Activated T-cell treated with anti-CD3 and anti-CD28 coated beads, Interleukin-2, amount 50 U/mL, for 1 hour (primary cell): ENCODE measurements around the gene TRNP1.
"Not testable (repeated sequence)": the region's sequence is repeated elsewhere in the genome, so short reads cannot be mapped to it uniquely, and the experiment has no call there.

Experiments used
- DNase-seq: peaks from one replicate; pipeline ENCODE4 v3.0.0-alpha.2; 2020

Gene TRNP1, protein sequence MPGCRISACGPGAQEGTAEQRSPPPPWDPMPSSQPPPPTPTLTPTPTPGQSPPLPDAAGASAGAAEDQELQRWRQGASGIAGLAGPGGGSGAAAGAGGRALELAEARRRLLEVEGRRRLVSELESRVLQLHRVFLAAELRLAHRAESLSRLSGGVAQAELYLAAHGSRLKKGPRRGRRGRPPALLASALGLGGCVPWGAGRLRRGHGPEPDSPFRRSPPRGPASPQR

GRCh38 chr1:26993237-26994019 lies at the start of gene TRNP1:
TSS of gene TRNP1 (plus strand) at chr1:26993692. CDS start at chr1:26993787, 95 bp downstream.
- DNase-seq, result peak; percentile 75

DNA sequence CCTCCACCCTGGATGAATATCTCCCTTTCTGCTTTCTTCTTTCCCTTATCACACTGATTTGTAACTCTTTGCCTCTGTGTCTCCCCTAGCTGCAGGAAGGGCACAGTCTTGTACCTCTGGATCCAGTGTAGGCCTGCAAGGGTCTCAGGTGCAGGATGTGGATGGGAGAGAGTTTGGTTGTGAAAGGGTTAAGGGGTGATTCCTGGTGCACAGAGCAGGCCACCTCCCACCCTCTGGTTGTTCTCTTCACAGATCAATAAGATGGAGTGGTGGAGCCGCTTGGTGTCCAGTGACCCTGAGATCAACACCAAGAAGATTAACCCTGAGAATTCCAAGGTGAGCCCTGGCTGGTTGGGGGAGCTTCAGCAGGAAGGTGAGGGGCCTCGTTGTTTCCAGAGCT lies 48.4 kb upstream of the TRNP1 start:
- DNase-seq, result no peak

DNA sequence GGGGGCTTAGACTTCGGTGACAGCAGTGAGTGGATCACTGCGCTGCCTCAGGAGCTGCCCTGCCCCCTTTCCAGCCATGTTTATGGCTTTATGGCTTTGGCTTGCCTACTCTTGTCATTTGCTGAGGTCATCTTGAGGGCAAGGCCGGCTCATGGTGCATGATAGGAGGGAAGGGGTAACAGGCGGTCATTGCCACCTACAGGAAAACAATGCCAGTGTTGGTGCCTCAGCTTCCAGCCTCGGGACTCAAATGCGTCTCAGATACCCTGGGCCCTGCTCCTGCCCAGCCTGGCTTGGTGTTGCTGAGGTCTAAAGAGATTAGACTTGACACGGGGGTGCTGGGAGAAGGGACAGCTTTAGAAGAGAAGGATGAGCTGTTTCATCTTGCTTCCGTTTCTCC lies 47.8 kb upstream of the TRNP1 start:
- DNase-seq, result no peak

DNA sequence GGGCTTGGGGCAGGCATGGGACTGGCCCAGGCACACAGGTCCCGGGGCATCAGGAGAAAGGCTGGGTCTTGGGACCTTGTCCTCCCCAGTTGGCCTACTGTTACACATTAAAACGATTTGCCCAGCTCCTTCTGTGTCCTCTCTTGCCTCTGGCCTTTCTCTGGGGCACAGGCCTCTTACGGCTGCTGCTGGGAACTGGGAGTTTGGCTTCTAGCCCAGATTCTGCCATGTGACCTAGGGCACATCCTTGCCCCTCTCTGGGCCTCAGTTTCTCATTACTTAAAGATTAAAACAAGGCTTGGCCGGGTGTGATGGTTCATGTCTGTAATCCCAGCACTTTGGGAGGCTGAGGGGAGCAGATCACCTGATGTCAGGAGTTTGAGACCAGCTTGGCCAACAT lies 47.2 kb upstream of the TRNP1 start:
- no peak for DNase-seq

- DNase-seq, result not testable (repeated sequence)
These were observed 44.8 kb upstream of the TRNP1 start for GRCh38 chr1:26948725-26949057.

DNA sequence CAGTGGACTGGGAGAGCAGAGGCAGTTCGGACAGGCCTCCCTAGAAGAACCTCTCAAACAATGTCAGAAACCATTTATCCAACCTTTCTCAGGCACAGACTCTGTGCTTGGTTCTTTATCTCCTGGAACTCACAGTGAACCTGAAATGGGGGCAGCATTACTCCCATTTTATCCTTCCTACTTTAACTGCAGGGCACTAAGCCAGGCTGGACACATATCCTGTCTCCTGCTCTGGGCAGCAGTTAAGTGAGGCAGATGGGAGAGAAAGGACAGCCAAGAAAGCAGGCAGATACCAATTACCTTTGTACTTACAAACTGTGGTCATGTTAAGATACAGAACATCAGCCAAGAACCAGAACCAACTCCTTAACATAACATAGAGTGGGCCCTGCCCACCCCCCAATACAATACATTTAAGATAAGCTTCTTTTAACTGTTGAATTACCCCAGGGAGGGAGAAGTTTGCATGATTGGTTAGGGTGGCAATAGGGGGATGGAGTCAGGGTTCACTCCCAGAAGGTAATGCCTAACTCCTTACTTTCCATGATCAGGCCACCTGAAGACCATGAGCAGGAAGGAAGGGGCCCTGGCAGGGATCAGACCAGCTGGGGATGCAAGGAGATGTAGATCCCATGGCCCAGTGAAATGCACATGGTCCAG lies 44.1 kb upstream of the TRNP1 start:
- DNase-seq, result no peak

DNA sequence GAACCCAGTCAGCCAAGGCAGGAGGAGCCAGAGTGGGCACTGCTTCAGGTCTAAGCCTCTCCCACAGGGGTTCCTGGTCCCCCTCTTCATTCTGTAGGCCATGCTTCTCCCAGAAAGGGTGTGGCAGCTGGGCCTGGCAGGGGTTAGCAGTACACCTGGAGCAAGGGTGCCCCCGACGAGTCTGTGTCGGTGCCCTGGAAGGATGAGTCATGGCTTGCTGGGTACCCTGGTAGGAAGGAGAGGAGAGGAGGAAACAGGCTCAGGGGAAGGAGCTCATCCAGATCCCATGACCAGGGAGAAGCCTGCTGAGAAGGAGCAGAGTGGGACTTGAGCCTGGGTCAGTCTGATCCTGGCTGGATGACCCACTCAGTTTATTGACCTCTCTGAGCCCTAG lies 43.6 kb upstream of the TRNP1 start:
- no peak for DNase-seq

GRCh38 chr1:26950602-26951001 lies 42.9 kb upstream of the TRNP1 start:
- no peak for DNase-seq

GRCh38 chr1:26951216-26951615 lies 42.3 kb upstream of the TRNP1 start:
- DNase-seq, result no peak

DNA sequence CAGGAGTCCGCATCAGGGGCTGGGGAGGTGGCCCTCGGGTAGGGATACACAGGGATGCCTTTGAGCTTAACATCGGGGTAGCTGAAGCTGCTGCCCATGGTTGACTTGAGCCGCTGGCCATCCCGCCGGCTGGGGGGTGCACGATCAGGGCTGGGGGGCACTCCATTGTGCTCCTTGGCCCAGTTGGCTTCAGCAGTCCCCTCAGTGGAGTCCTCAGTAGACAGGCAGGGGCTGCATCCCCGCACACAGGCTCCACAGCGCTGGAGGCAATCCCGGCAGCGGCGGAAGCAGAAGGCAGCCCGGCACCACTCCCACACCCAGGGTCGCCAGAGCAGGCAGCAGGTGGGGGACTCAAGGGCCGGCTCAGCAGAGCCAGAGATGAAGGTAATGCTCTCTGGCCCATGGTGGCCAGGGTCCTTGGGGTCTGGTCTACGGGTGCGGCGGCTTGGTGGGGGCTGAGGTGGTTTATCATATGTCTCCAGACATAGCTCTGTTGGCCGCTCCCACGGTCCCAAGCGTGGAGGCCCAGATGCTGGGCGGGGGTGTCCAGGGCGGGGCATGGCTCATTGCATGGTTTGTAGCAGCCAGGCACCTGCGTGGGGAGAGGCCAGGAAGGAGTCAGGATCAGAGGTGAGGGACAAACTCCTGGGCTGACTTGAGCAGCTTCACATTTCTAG lies 41.5 kb upstream of the TRNP1 start:
- DNase-seq, result no peak

GRCh38 chr1:26953374-26953773 lies 40.1 kb upstream of the TRNP1 start:
- DNase-seq, result no peak

- no peak for DNase-seq
These were observed 37.2 kb upstream of the TRNP1 start for GRCh38 chr1:26956321-26956720.

DNA sequence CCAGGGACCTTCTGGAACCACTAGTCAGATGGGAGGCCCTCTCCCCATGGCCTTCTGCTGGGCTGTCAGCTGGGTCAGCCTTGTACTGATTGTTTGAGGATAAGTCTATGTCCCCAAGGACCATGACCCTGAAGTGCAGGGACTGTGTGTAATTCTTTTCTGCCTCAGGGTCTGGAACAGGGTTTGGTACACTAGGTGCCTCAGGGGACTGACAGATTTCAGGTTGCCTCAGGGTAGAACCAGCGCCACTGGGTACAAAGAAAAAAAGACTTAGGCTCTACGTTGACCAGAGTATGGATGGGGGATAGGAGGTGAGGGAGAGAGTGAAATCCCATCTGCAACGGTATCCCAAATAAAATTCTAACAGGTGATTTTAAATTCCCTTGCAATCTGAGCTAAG lies 36.2 kb upstream of the TRNP1 start:
- no peak for DNase-seq

- no peak for DNase-seq
These were observed 34.2 kb upstream of the TRNP1 start for GRCh38 chr1:26959270-26959669.

GRCh38 chr1:26959722-26960624 lies 33.5 kb upstream of the TRNP1 start, which contains the start of gene KDF1:
TSS of gene KDF1 (minus strand) at chr1:26960468. CDS start at chr1:26952380, 8,088 bp downstream.
- DNase-seq, result peak; percentile 73

- DNase-seq, result no peak
These were observed 32.9 kb upstream of the TRNP1 start for GRCh38 chr1:26960625-26960966.

DNA sequence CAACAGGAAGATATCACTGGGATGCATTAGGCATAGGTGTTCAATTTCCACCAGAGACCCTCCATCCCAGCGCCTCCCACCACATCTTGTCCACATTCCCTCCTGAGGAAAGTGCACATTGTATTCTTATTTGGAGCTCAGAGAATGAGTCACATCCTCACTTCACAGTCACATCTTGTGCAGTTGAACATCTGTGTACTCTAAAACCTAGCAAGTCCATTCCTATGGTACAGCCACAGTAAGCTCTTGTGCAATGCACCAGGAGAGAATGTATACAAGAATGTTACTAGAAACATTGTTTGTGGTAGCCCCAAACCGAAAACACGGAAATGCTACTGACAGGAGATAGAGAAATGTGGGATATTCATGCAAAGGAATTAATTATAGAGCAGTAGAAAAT lies 31.7 kb upstream of the TRNP1 start:
- DNase-seq, result no peak

DNA sequence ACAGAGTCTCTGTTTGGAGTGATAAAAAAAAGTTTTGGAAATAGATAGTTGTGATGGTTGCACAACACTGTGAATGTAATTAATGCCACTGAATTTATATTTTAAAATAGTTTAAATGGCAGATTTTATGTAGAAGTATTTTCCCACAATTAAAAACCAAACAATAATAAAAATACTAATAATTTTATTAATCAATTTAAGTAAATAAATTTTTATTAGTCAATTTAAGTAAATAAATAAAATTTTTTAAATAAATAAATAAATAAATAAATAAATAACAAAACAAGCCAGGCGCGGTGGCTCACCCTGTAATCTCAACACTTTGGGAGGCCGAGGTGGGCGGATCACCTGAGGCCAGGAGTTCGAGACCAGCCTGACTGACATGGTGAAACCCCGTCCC lies 28.3 kb upstream of the TRNP1 start:
- DNase-seq, result no peak

- DNase-seq, result no peak
These were observed 27.9 kb upstream of the TRNP1 start for GRCh38 chr1:26965628-26966027.

- DNase-seq, result no peak
These were observed 22.7 kb upstream of the TRNP1 start for GRCh38 chr1:26970810-26971209.

GRCh38 chr1:26971590-26971989 lies 21.9 kb upstream of the TRNP1 start:
- no peak for DNase-seq

- DNase-seq, result no peak
These were observed 21.1 kb upstream of the TRNP1 start for GRCh38 chr1:26972390-26972789.

DNA sequence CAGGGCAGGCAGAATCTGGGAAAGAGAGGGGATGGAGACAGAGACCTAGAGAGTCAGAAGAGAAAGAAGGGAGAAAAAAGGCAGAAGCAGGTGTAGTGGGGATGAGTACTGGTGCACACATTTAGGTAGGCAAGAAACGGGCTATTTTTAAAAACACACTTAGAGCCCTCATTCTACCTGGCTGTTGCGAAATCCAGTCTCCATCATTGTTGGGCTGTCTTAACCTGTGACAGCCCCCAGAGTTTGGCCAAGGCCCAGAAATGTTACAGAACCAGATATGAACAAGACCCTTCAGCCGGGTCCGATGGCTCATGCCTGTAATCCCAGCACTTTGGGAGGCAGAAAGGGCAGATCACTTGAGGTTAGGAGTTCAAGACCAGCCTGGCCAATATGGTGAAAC lies 20.7 kb upstream of the TRNP1 start:
- DNase-seq, result no peak
